ENCODE results near the gene EFNA1.

EFNA1 gene

DNA sequence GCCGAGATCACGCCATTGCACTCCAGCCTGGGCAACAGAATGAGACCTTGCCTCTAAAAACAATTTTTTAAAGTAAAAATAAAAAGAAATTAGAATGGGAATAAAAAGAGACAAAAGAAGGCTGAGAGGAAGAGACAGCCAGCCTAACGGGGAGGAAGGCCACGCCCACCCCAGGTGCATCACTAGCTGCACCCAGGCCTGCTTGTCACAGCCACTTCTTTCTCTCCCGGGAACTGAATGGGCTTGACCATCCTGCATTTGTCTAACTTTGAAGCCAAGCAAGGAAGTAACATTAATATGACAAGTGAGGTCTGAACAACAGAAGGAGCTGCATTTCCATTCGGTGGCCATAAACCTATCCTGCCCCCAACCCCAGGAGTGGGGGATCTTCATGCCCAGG, 20.8 kb upstream of the EFNA1 start:
- Histone ChIP-seq H3K36me3 (replicated peaks; ENCODE audit: insufficient read depth, low read length) (no peaks in the 10 kb centered on the region), H3K9me3 (replicated peaks; ENCODE audit: insufficient read depth, low read length) (no peaks in the 10 kb centered on the region), H3K4me2 (ENCODE audit: low read depth, low read length) (no peak overlapping the region), H4K20me1 (ENCODE audit: insufficient read depth, low read length) (no peaks in the 10 kb centered on the region), H3K9me2 (replicated peaks; ENCODE audit: insufficient read depth, low read length) (no peaks in the 10 kb centered on the region), H3K27me3 (replicated peaks; ENCODE audit: insufficient read depth, low read length) (peaks cover 30% of the 10 kb centered on the region), H3K79me2 (ENCODE audit: low read length) (no peaks in the 10 kb centered on the region), H3F3A (ENCODE audit: insufficient read depth, low read length) (no peaks in the 10 kb centered on the region), H3K4me1 (ENCODE audit: low read length) (no peaks in the 10 kb centered on the region), H3K27ac (ENCODE audit: low read length) (no peak overlapping the region), H3K4me3 (ENCODE audit: low read length) (no peak overlapping the region), H2AFZ (ENCODE audit: low read length) (no peak overlapping the region), H3K9ac (ENCODE audit: low read length) (no peak overlapping the region)
- DNase-seq, result peak; percentile 29
- TF ChIP-seq CTCF (IDR thresholded peaks at IDR 0.05; ENCODE audit: low read length) (no peak), EZH2 (optimal IDR thresholded peaks at IDR 0.05; ENCODE audit: low read depth, low read length) (no peak)

- Histone ChIP-seq H3K4me2 (ENCODE audit: low read depth, low read length) (no peak overlapping the region), H4K20me1 (ENCODE audit: insufficient read depth, low read length) (no peaks in the 10 kb centered on the region), H3K4me3 (ENCODE audit: low read length) (no peak overlapping the region), H3K9me3 (replicated peaks; ENCODE audit: insufficient read depth, low read length) (no peaks in the 10 kb centered on the region), H3F3A (ENCODE audit: insufficient read depth, low read length) (no peaks in the 10 kb centered on the region), H3K27ac (ENCODE audit: low read length) (no peak overlapping the region), H3K9me2 (replicated peaks; ENCODE audit: insufficient read depth, low read length) (no peaks in the 10 kb centered on the region), H3K79me2 (ENCODE audit: low read length) (no peaks in the 10 kb centered on the region), H3K27me3 (replicated peaks; ENCODE audit: insufficient read depth, low read length) (peaks cover 25% of the 10 kb centered on the region), H3K4me1 (ENCODE audit: low read length) (no peaks in the 10 kb centered on the region), H3K36me3 (replicated peaks; ENCODE audit: insufficient read depth, low read length) (no peaks in the 10 kb centered on the region), H3K9ac (ENCODE audit: low read length) (no peak overlapping the region), H2AFZ (ENCODE audit: low read length) (no peak overlapping the region)
- no peak for TF ChIP-seq EZH2phosphoT487 (IDR thresholded peaks at IDR 0.05; ENCODE audit: low read length)
- TF ChIP-seq CTCF (IDR thresholded peaks at IDR 0.05; ENCODE audit: low read length), result no peak
- TF ChIP-seq EZH2 (optimal IDR thresholded peaks at IDR 0.05; ENCODE audit: low read depth, low read length), result no peak
- no peak for DNase-seq
Observed at GRCh38 chr1:155107309-155108264, 20.1 kb upstream of the EFNA1 start.

DNA sequence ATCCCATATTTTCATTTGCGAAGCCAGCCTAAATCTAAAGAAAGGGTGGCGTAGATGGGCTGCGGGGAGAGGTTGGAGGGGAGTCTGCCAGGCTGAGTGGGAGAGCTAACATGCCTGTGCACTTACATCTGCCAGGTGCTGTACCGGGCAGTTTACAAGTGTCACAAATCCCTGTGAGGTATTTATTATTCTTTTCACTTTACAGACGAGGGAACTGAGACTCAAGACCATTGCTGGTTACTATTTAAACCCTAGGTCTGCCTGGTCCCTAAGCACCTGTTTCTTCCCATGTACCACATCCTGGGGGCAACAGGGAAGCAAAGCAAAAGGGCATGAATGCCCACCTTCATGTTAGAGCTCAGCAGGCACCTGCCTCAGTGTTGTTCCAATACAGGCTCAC, 19.4 kb upstream of the EFNA1 start:
- Histone ChIP-seq H3K4me2 (ENCODE audit: low read depth, low read length) (no peak overlapping the region), H3K79me2 (ENCODE audit: low read length) (no peaks in the 10 kb centered on the region), H3K27me3 (replicated peaks; ENCODE audit: insufficient read depth, low read length) (peaks cover 21% of the 10 kb centered on the region), H3F3A (ENCODE audit: insufficient read depth, low read length) (no peaks in the 10 kb centered on the region), H3K4me3 (ENCODE audit: low read length) (no peak overlapping the region), H4K20me1 (ENCODE audit: insufficient read depth, low read length) (no peaks in the 10 kb centered on the region), H3K27ac (ENCODE audit: low read length) (no peak overlapping the region), H3K9ac (ENCODE audit: low read length) (no peak overlapping the region), H3K9me3 (replicated peaks; ENCODE audit: insufficient read depth, low read length) (no peaks in the 10 kb centered on the region), H2AFZ (ENCODE audit: low read length) (no peak overlapping the region), H3K36me3 (replicated peaks; ENCODE audit: insufficient read depth, low read length) (no peaks in the 10 kb centered on the region), H3K4me1 (ENCODE audit: low read length) (no peaks in the 10 kb centered on the region), H3K9me2 (replicated peaks; ENCODE audit: insufficient read depth, low read length) (no peaks in the 10 kb centered on the region)
- no peak for TF ChIP-seq CTCF (IDR thresholded peaks at IDR 0.05; ENCODE audit: low read length)
- no peak for TF ChIP-seq EZH2 (optimal IDR thresholded peaks at IDR 0.05; ENCODE audit: low read depth, low read length)
- no peak for TF ChIP-seq EZH2phosphoT487 (IDR thresholded peaks at IDR 0.05; ENCODE audit: low read length)
- DNase-seq, result no peak
